ENCODE data around the gene VGLL4. TPM values are rescaled to one million over a fixed set of nuclear protein-coding genes. Genes with fewer than 3 reads are reported as not detected.
A peak's percentile ranks its signal among the peaks of the same experiment; 100 is the strongest.

The VGLL4 gene
- total RNA-seq, 1 experiment from 2014 or later = 66.0 TPM

GRCh38 chr3:11507719-11508118 is 136.0 kb downstream of the VGLL4 start:
- POLR2A ChIA-PET = interaction anchor here (0.6 to 0.7 kb wide), 3 partner anchors 45 to 101 kb away, joined by 3 to 6 read pairs (median 4); no protein-coding TSS in a partner anchor
- DNase-seq (ENCODE audit: low read depth, low spot score) = no peak
- Histone ChIP-seq H3K4me3 (ENCODE audit: low read depth in 2 of 2, low read length in 2 of 2) (no peak overlapping the region), H3K36me3 (ENCODE audit: control insufficient read depth, insufficient read depth, low read length) (no peaks in the 10 kb centered on the region), H3K27ac (ENCODE audit: low read length) (peak overlapping the region; percentile 82), H3K27me3 (ENCODE audit: control insufficient read depth, insufficient read depth, low read length) (no peaks in the 10 kb centered on the region), H3K4me1 (ENCODE audit: control insufficient read depth, insufficient read depth, low read length) (peaks cover 26% of the 10 kb centered on the region), H3K9me3 (ENCODE audit: control insufficient read depth, insufficient read depth, low read depth, low read length) (no peaks in the 10 kb centered on the region)
- in situ Hi-C loops (cut with HindIII; ENCODE audit: low pct_unique_long_range_greater_than_20kb, low sequenced_read_pairs) = no loop called here
- CTCF ChIA-PET = interaction anchor here (0.6 to 0.8 kb wide), 2 partner anchors 9 to 128 kb away, joined by 3 read pairs; no protein-coding TSS in a partner anchor
- intact Hi-C loops (cut with micrococcal nuclease; ENCODE audit: unreplicated experiment) = no loop called here
- BruUV-seq (replicated peaks) = no TSS peak
- TF ChIP-seq SIN3A (IDR thresholded peaks at IDR 0.05; ENCODE audit: borderline replicate concordance, insufficient read depth, low read depth, low read length) (no peak), POLR2AphosphoS5 (IDR thresholded peaks at IDR 0.05; ENCODE audit: low read depth, low read length) (no peak)
- no peak for ATAC-seq

Other genes with a start within 250 kb of the VGLL4 start
- gene TAMM41, start 203.0 kb upstream of the VGLL4 start, total RNA-seq (2021; ENCODE audit: unreplicated experiment) = 10.8 TPM